ENCODE measurements around the gene ARHGAP25. TPM values are rescaled to one million over a fixed set of nuclear protein-coding genes. Genes with fewer than 3 reads are reported as not detected.

ARHGAP25 gene
- total and polyA plus RNA-seq, 9 donors: 2.6 to 4.2 (median 3.1) TPM

DNA sequence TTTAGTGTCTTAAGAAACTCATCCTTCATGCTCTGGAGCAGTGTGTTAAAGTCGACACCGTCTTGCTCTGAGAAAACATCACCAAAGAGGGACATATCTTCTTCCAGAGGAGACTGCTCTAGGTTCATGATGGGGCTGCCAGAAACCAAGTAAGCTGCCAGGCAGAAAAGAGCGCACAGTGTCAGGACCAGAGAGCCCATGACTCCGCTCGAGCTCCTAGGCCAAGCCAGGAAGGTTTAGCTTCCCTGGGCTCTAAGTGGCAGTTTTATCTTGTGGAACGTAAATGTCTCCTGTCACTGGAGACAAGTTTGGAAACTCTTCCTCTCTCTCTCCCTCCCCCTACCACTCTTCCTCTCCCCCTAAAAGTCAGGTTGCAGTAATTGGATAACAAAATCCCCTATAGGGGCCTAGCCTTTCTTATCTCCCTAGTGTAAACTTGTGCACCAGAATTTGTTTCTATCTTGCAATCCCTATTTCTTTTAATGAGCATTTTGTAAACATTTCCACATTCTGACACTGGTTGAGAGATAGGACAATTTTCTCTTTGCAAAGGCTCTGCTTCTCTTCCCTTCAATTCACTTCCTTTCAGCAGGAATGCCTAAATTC lies 136.7 kb downstream of the ARHGAP25 start, which contains the start of gene BMP10:
TSS of gene BMP10 (minus strand) at position 239 of the 606 bp plus-strand sequence. CDS start at position 200, 39 bp downstream.
- DNase-seq: no peak
- H3K27ac ChIP-seq (ENCODE audit: low read length): no peak within 1 kb of the TSS
- WGBS (ENCODE audit: insufficient coverage): 80% methylated on average over 4 of the region's 6 CpGs
- no peak within 1 kb of the TSS for H3K4me3 ChIP-seq (ENCODE audit: low read length)
- H3K4me1 ChIP-seq (ENCODE audit: control insufficient read depth, insufficient read depth, low read length): no peaks in the 10 kb centered on the region
- H3K36me3 ChIP-seq (ENCODE audit: control insufficient read depth, insufficient read depth, low read length): no peaks in the 10 kb centered on the region
- no peaks in the 10 kb centered on the region for H3K27me3 ChIP-seq (ENCODE audit: control insufficient read depth, insufficient read depth, low read length)
- no peaks in the 10 kb centered on the region for H3K9me3 ChIP-seq (replicated peaks; ENCODE audit: control insufficient read depth, low read depth, low read length)

Other genes with a start within 250 kb of the ARHGAP25 start
- gene PROKR1, start 91.2 kb upstream of the ARHGAP25 start, total RNA-seq: 1.2 TPM
- gene PROKR1, start 91.2 kb upstream of the ARHGAP25 start, polyA plus RNA-seq (ENCODE audit: insufficient read depth in 1 of 8, insufficient read length in 8 of 8, low replicate concordance in 1 of 8): 1 to 10 TPM in 7 of 8 donors, under 1 TPM in 1; 0.79 to 4.8 (median 2.5) TPM
- not detected for gene BMP10, start 136.6 kb downstream of the ARHGAP25 start, total RNA-seq
- not detected for gene BMP10, start 136.6 kb downstream of the ARHGAP25 start, polyA plus RNA-seq (ENCODE audit: insufficient read depth in 1 of 8, insufficient read length in 8 of 8, low replicate concordance in 1 of 8)
- gene GKN2, start 218.1 kb downstream of the ARHGAP25 start, total RNA-seq: not detected
- gene GKN2, start 218.1 kb downstream of the ARHGAP25 start, polyA plus RNA-seq (ENCODE audit: insufficient read depth in 1 of 8, insufficient read length in 8 of 8, low replicate concordance in 1 of 8): under 1 TPM in 1 of 8 donors, not detected in 7; 0.36 TPM
- 0.09 TPM for gene GKN1, start 239.8 kb downstream of the ARHGAP25 start, total RNA-seq
- under 1 TPM in 6 of 8 donors, not detected in 2; 0.15 to 0.27 (median 0.17) TPM for gene GKN1, start 239.8 kb downstream of the ARHGAP25 start, polyA plus RNA-seq (ENCODE audit: insufficient read depth in 1 of 8, insufficient read length in 8 of 8, low replicate concordance in 1 of 8)

All from muscle of leg (tissue), 11 donors.